HepG2 (cell line): ENCODE data around the gene COX10. TPM values are rescaled to one million over a fixed set of nuclear protein-coding genes. Genes with fewer than 3 reads are reported as not detected.

Source experiments
- ATAC-seq: fragments of 200-7000 bp; cut with Tn5 transposase; 3 replicates; pipeline ENCODE4 v1.9.1; 2020; ENCODE audit warnings: mild to moderate bottlenecking, moderate library complexity
- BruUV-seq: library from RNA; stranded (reverse); fragments of 400-500 nt; replicated peaks from 2 replicates; lab custom pipeline; 2021; lab: Mats Ljungman, UMichigan
- CTCF ChIA-PET: fragments of 300-600 bp; formaldehyde crosslinking; extraction: SDS; loops from one replicate; lab custom pipeline; 2021; ENCODE audit warnings: low total read pairs, inconsistent platforms, low intra/inter-chr PET ratio; lab: Yijun Ruan, JAX
- POLR2A ChIA-PET: fragments of 350-600 bp; sonication (Branson Sonifier 250); formaldehyde crosslinking; loops from one replicate; lab custom pipeline; 2020; ENCODE audit warnings: antibody characterized with exemption, inconsistent platforms; lab: Yijun Ruan, JAX
- DNase-seq: peaks from one replicate; pipeline ENCODE4 v3.0.0-alpha.2; 2015; ENCODE audit warnings: low spot score
- FAIRE-seq: peaks from 3 replicates; lab custom pipeline; 2011; peaks lifted over from hg19 to GRCh38; lab: Jason Lieb, UNC
- H2AFZ ChIP-seq: one replicate; pipeline ENCODE4 v1.6.1; 2011; ENCODE audit warnings: low read length, inconsistent platforms
- H3K27ac ChIP-seq: fragments of 300-600 bp; 3 replicates; pipeline ENCODE4 v1.8.0; 2011; ENCODE audit warnings: mixed run types, mild to moderate bottlenecking, mixed read lengths, low read length, inconsistent platforms; ENCODE audit not compliant: insufficient read depth; ENCODE audit errors: extremely low read length
- H3K27me3 ChIP-seq, 2 experiments: fragments of 200-600 bp in 1 of 2; 2 replicates in 1 of 2; 3 replicates in 1 of 2; pipeline versions ENCODE4 v1.6.0 to v1.8.0; 2011; ENCODE audit warnings: low read length in 2 of 2, mild to moderate bottlenecking in 2 of 2, moderate library complexity in 2 of 2, inconsistent platforms in 1 of 2; ENCODE audit not compliant: insufficient read depth in 2 of 2, control insufficient read depth in 1 of 2
- H3K36me3 ChIP-seq, 2 experiments: fragments of 200-600 bp in 1 of 2; replicated peaks in 1 of 2; 2 replicates in 1 of 2; 3 replicates in 1 of 2; pipeline versions ENCODE4 v1.5.1 to v1.8.0; 2011; ENCODE audit warnings: low read length in 2 of 2, inconsistent platforms in 1 of 2; ENCODE audit not compliant: insufficient read depth in 2 of 2, control insufficient read depth in 1 of 2
- H3K4me1 ChIP-seq: 2 replicates; pipeline ENCODE4 v1.5.1; 2012; ENCODE audit warnings: low read length, inconsistent platforms; ENCODE audit not compliant: insufficient read depth
- H3K4me2 ChIP-seq: 2 replicates; pipeline ENCODE4 v1.6.0; 2011; ENCODE audit warnings: low read depth, low read length, inconsistent platforms
- H3K4me3 ChIP-seq, 3 experiments: fragments of 200-600 bp in 1 of 3; sonication (generic), shearing (Covaris generic) in 1 of 3; replicated peaks in 1 of 3; 2 replicates each; pipeline ENCODE4 v1.5.1; 2011 to 2016; ENCODE audit warnings: low read length in 3 of 3, inconsistent platforms in 2 of 3, low read depth in 2 of 3, mild to moderate bottlenecking in 2 of 3, control low read depth in 1 of 3, mixed read lengths in 1 of 3; ENCODE audit not compliant: insufficient read depth in 1 of 3
- H3K79me2 ChIP-seq: one replicate; pipeline ENCODE4 v1.6.1; 2011; ENCODE audit warnings: low read length, inconsistent platforms; ENCODE audit not compliant: insufficient read depth
- H3K9ac ChIP-seq: 2 replicates; pipeline ENCODE4 v1.6.0; 2011; ENCODE audit warnings: mild to moderate bottlenecking, low read depth, low read length, inconsistent platforms; ENCODE audit not compliant: insufficient read depth
- H3K9me3 ChIP-seq: 2 replicates; pipeline ENCODE4 v1.5.1; 2012; ENCODE audit warnings: mild to moderate bottlenecking, low read length
- H4K20me1 ChIP-seq: 2 replicates; pipeline ENCODE4 v1.6.0; 2011; ENCODE audit warnings: inconsistent platforms, mild to moderate bottlenecking, low read length, moderate library complexity; ENCODE audit not compliant: insufficient read depth
- CCAR2 ChIP-seq: fragments of 200-400 bp; formaldehyde crosslinking; optimal IDR thresholded peaks from 2 replicates; pipeline ENCODE3; 2018; ENCODE audit warnings: low read depth, mild to moderate bottlenecking, low read length, moderate library complexity
- CENPT ChIP-seq: sonication (generic); formaldehyde crosslinking; IDR thresholded peaks from 2 replicates; pipeline ENCODE4 v1.8.0; 2022; ENCODE audit warnings: low read depth, mild to moderate bottlenecking, moderate library complexity, missing genetic modification reagents
- E2F5 ChIP-seq: sonication (generic); formaldehyde crosslinking; conservative IDR thresholded peaks from 2 replicates; pipeline ENCODE4 v1.4.0; 2020; ENCODE audit warnings: missing genetic modification reagents
- FLYWCH1 ChIP-seq: sonication (generic); formaldehyde crosslinking; IDR thresholded peaks from 2 replicates; pipeline ENCODE4 v1.8.1; 2023; ENCODE audit warnings: mild to moderate bottlenecking, missing genetic modification reagents
- FUBP1 ChIP-seq: sonication (generic); formaldehyde crosslinking; IDR thresholded peaks from 2 replicates; pipeline ENCODE4 v1.5.1; 2020; ENCODE audit warnings: missing genetic modification reagents, mild to moderate bottlenecking, borderline replicate concordance
- GPN1 ChIP-seq: sonication (generic); formaldehyde crosslinking; IDR thresholded peaks from 2 replicates; pipeline ENCODE4 v1.5.1; 2020; ENCODE audit warnings: missing genetic modification reagents, borderline replicate concordance
- HCFC1 ChIP-seq: fragments of 150-350 bp; IDR thresholded peaks from 2 replicates; pipeline ENCODE4 v1.6.1; 2014; ENCODE audit warnings: low read depth, low read length
- HOMEZ ChIP-seq: IDR thresholded peaks from 2 replicates; pipeline ENCODE4 v1.6.1; 2016; ENCODE audit warnings: low read depth
- JUNB ChIP-seq: sonication (generic); formaldehyde crosslinking; IDR thresholded peaks from 2 replicates; pipeline ENCODE4 v1.8.0; 2022; ENCODE audit warnings: missing genetic modification reagents, mild to moderate bottlenecking, borderline replicate concordance
- KLF13 ChIP-seq: sonication (generic); formaldehyde crosslinking; IDR thresholded peaks from 2 replicates; pipeline ENCODE4 v1.4.0; 2020; ENCODE audit warnings: mild to moderate bottlenecking, missing genetic modification reagents
- MED13 ChIP-seq: sonication (generic); formaldehyde crosslinking; IDR thresholded peaks from 2 replicates; pipeline ENCODE4 v1.5.0; 2020; ENCODE audit warnings: missing genetic modification reagents
- ONECUT2 ChIP-seq: sonication (generic); formaldehyde crosslinking; IDR thresholded peaks from 2 replicates; pipeline ENCODE4 v1.4.0; 2020; ENCODE audit warnings: missing genetic modification reagents
- SMARCC2 ChIP-seq: fragments of 450-650 bp; IDR thresholded peaks from 2 replicates; pipeline ENCODE4 v1.6.1; 2017; ENCODE audit warnings: antibody characterized with exemption, mild to moderate bottlenecking
- ZBTB7A ChIP-seq: sonication (generic); formaldehyde crosslinking; IDR thresholded peaks from 2 replicates; pipeline ENCODE4 v1.8.0; 2022; ENCODE audit warnings: mild to moderate bottlenecking, missing genetic modification reagents
- ZFP36L1 ChIP-seq: sonication (generic); formaldehyde crosslinking; IDR thresholded peaks from 2 replicates; pipeline ENCODE4 v1.8.0; 2022; ENCODE audit warnings: mild to moderate bottlenecking, missing genetic modification reagents, moderate library complexity
- ZNF546 ChIP-seq: sonication (generic); formaldehyde crosslinking; conservative IDR thresholded peaks from 2 replicates; pipeline ENCODE4 v1.8.1; 2023; ENCODE audit warnings: mild to moderate bottlenecking, missing genetic modification reagents
- ZNF572 ChIP-seq: sonication (generic); formaldehyde crosslinking; IDR thresholded peaks from 2 replicates; pipeline ENCODE4 v1.5.1; 2020; ENCODE audit warnings: mild to moderate bottlenecking, missing genetic modification reagents
- WGBS: methylation state at CpG from one replicate; pipeline ENCODE4 v1.1.6; 2017; ENCODE audit warnings: low lambda C conversion rate; 5-methylcytosine and 5-hydroxymethylcytosine counted together
- in situ Hi-C: cut with HindIII; loops from 2 replicates; pipeline ENCODE4 v1.10.0; 2017; ENCODE audit warnings: low pct_unique_long_range_greater_than_20kb; ENCODE audit not compliant: extremely low pct_ligation_motif_present
- intact Hi-C: fragments of 100-400 bp; cut with micrococcal nuclease; formaldehyde crosslinking; loops from one replicate; pipeline ENCODE4 v1.10.0; 2022; ENCODE audit not compliant: unreplicated experiment
- polyA plus RNA-seq, 8 experiments: library from polyadenylated mRNA; depleted of rRNA in 3 of 8; stranded (reverse) in 7 of 8; unstranded in 1 of 8; fragments of >200 nt; fragmentation: Illumina TruSeq in 4 of 8; extraction: Trizol in 4 of 8; gene quantifications; 2 replicates each; pipeline versions ENCODE4 v1.2.1 to v1.2.3, GENCODE V29; 2011 to 2016; ENCODE audit warnings: low read depth in 4 of 8, missing spikeins in 1 of 8, mixed read lengths in 1 of 8; ENCODE audit not compliant: insufficient read depth in 1 of 8
- total RNA-seq, 5 experiments: library from RNA; depleted of rRNA; stranded (reverse); fragments of >200 nt; fragmentation: Illumina TruSeq; extraction: Trizol; gene quantifications; 2 replicates each; pipeline ENCODE4 v1.2.3, GENCODE V29; 2016; ENCODE audit warnings: low read depth in 1 of 5

The COX10 gene
- total and polyA plus RNA-seq, 2 of the 13 experiments (the other 11 are each of a cell fraction or from before 2014, with no cell fraction given) = 13.9 to 20.1 TPM

GRCh38 chr17:14116263-14117024 lies 47.1 kb downstream of the COX10 start (continued):
- TF ChIP-seq HOMEZ (CRISPR knock-in tag) = no peak
- TF ChIP-seq CCAR2 = no peak
- no peak for TF ChIP-seq MED13
- TF ChIP-seq KLF13 = no peak
- TF ChIP-seq ZNF572 (CRISPR knock-in tag) = no peak
- no peak for TF ChIP-seq GPN1 (CRISPR knock-in tag)
- TF ChIP-seq JUNB (CRISPR knock-in tag) = no peak

- H3K4me2 ChIP-seq = no peak overlapping the region
- H3K4me1 ChIP-seq = no peaks in the 10 kb centered on the region
- H3K27me3 ChIP-seq = no peaks in the 10 kb centered on the region
- no peaks in the 10 kb centered on the region for H4K20me1 ChIP-seq
- no peak for DNase-seq
- intact Hi-C loops (no loop called here), in situ Hi-C loops (no loop called here)
- no peak for FAIRE-seq
- CTCF ChIA-PET = no interaction called here
- no peaks in the 10 kb centered on the region for H3K9me3 ChIP-seq
- whole genome bisulfite sequencing = 90% methylated on average over 2 of the region's 2 CpGs
- no peaks in the 10 kb centered on the region for H3K79me2 ChIP-seq
- no peaks in the 10 kb centered on the region; a peak in 1 of 5 replicates for H3K36me3 ChIP-seq
- ATAC-seq = no peak
- POLR2A ChIA-PET = no interaction called here
- no peak overlapping the region for H3K4me3 ChIP-seq
- H3K27ac ChIP-seq = no peak overlapping the region
- no TSS peak for BruUV-seq
- H2AFZ ChIP-seq = no peak overlapping the region
- TF ChIP-seq CENPT (CRISPR knock-in tag) (no peak), ONECUT2 (CRISPR knock-in tag) (no peak), FUBP1 (CRISPR knock-in tag) (no peak), ZFP36L1 (CRISPR knock-in tag) (no peak), ZBTB7A (CRISPR knock-in tag) (no peak), FLYWCH1 (CRISPR knock-in tag) (no peak), HCFC1 (no peak), ZNF546 (CRISPR knock-in tag) (no peak), E2F5 (CRISPR knock-in tag) (no peak), SMARCC2 (no peak)
- TF ChIP-seq, all 625 proteins: peak for 0
- no peak overlapping the region for H3K9ac ChIP-seq
Measured at GRCh38 chr17:14118951-14119350, 49.6 kb downstream of the COX10 start.
